ENCODE data around the gene VPS8.

DNA sequence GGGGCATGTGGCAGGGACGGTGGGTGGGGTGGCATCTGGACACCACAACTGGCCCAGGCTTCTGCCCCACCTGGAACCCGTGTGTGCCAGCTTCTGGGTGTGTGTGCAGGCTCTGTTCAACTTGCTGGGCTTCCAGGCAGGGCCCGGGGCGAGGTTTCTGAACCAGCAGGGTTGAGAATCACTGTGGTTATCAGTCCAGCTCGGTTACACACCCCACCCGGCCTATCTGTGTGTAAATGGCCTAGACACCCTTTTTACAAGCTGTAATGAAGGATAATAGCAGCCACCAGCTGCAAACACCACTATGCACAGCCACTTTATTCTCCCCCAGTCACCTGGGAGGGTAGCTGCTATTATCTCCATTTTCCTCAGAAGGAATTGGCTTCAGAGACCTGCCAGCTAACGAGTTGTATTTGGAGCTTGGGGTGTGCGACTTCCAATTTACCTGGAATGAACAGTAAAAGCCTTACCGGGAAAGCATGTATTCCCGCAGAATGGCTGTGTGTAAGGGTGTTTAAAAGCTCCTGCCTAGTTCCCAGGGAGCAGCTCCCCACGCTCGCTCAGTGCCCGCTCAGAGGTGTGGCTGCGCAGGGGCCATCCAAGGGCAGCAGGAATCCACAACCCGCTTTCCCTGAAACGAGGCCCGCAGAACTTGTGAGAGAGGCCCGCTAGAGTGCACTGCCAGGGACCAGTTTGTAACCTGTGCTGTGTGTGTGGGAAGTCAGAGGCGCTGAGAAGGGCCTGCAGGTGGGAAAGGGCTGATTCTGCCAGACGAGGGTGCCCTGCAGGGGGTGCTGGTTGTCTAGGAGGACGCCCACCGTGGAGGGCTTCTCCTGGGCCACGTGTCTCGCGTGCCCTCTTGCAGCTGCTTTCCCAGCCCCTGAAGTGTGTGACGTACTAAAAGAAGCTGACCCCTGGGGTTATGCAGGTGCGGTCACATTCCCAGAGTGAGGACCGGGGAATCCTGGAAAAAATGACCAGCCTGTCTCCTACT is 257.4 kb downstream of the VPS8 start:
- no peak for TF ChIP-seq ZNF8 (CRISPR knock-in tag; IDR thresholded peaks at IDR 0.05)
- TF ChIP-seq, protein P1, sequence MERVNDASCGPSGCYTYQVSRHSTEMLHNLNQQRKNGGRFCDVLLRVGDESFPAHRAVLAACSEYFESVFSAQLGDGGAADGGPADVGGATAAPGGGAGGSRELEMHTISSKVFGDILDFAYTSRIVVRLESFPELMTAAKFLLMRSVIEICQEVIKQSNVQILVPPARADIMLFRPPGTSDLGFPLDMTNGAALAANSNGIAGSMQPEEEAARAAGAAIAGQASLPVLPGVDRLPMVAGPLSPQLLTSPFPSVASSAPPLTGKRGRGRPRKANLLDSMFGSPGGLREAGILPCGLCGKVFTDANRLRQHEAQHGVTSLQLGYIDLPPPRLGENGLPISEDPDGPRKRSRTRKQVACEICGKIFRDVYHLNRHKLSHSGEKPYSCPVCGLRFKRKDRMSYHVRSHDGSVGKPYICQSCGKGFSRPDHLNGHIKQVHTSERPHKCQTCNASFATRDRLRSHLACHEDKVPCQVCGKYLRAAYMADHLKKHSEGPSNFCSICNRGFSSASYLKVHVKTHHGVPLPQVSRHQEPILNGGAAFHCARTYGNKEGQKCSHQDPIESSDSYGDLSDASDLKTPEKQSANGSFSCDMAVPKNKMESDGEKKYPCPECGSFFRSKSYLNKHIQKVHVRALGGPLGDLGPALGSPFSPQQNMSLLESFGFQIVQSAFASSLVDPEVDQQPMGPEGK (CRISPR knock-in tag; IDR thresholded peaks at IDR 0.05; ENCODE audit: borderline replicate concordance): no peak
- TF ChIP-seq CSDC2 (CRISPR knock-in tag; IDR thresholded peaks at IDR 0.05): no peak
- TF ChIP-seq BACH2 (CRISPR knock-in tag; IDR thresholded peaks at IDR 0.05; ENCODE audit: borderline replicate concordance): no peak
- no peak for TF ChIP-seq ARNTL (CRISPR knock-in tag; IDR thresholded peaks at IDR 0.05; ENCODE audit: borderline replicate concordance, low read depth)
- no peak for TF ChIP-seq RARB (CRISPR knock-in tag; IDR thresholded peaks at IDR 0.05)
- no peak for TF ChIP-seq ISL1 (CRISPR knock-in tag; IDR thresholded peaks at IDR 0.05)
- no peak for TF ChIP-seq ZFP3 (CRISPR knock-in tag; IDR thresholded peaks at IDR 0.05)
- TF ChIP-seq ZFP30 (CRISPR knock-in tag; IDR thresholded peaks at IDR 0.05): no peak
